ENCODE measurements around the gene SLC22A3. TPM values are rescaled to one million over a fixed set of nuclear protein-coding genes. Genes with fewer than 3 reads are reported as not detected.

The SLC22A3 gene
- total RNA-seq, 2 experiments from 2014 or later, result not detected

DNA sequence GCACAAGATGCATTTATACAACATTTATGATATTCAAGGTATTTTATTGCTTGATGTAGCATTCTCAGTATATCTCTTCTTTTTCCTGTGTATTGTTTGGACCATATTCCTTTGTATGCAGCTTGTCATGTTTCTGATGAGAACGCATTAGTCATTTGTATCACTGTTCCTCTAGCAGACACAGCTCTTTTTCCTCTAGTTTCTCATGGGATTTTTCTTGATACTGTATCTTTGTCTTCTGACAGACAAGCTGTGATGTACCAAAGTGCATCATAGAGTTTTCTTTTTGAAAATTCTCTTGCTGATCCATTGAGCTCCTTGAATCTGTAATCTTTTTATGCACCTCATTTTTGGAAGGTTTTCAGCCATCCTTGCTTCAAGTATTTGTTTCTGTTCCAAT, 140.9 kb downstream of the SLC22A3 start:
- H3K4me1 Mint-ChIP-seq, result no peaks in the 10 kb centered on the region
- ChIA-PET POLR2A (no interaction called here), CTCF (no interaction called here)
- intact Hi-C loops (cut with DNase I, micrococcal nuclease), result no loop called here
- H3K27ac Mint-ChIP-seq, result no peak overlapping the region
- ATAC-seq (no peak), DNase-seq (no peak)
- no peaks in the 10 kb centered on the region for H3K9me3 Mint-ChIP-seq (ENCODE audit: low read depth)
- H3K36me3 Mint-ChIP-seq (ENCODE audit: low read depth), result peaks cover 10% of the 10 kb centered on the region
- no peak overlapping the region for H3K4me3 Mint-ChIP-seq
- no peaks in the 10 kb centered on the region for H3K27me3 Mint-ChIP-seq

- POLR2A ChIA-PET, result no interaction called here
- ATAC-seq (no peak), DNase-seq (no peak)
- Mint-ChIP-seq H3K4me3 (no peak overlapping the region), H3K4me1 (no peaks in the 10 kb centered on the region), H3K36me3 (ENCODE audit: low read depth) (peaks cover 12% of the 10 kb centered on the region), H3K9me3 (ENCODE audit: low read depth) (no peaks in the 10 kb centered on the region), H3K27me3 (no peaks in the 10 kb centered on the region), H3K27ac (no peak overlapping the region)
- CTCF ChIA-PET, result interaction anchor here (0.6 kb wide), 1 partner anchor 397 kb away, joined by 3 read pairs; no protein-coding TSS in a partner anchor
- intact Hi-C loops (cut with DNase I, micrococcal nuclease), result no loop called here
Measured at GRCh38 chr6:160494576-160494975, 146.4 kb downstream of the SLC22A3 start.

DNA sequence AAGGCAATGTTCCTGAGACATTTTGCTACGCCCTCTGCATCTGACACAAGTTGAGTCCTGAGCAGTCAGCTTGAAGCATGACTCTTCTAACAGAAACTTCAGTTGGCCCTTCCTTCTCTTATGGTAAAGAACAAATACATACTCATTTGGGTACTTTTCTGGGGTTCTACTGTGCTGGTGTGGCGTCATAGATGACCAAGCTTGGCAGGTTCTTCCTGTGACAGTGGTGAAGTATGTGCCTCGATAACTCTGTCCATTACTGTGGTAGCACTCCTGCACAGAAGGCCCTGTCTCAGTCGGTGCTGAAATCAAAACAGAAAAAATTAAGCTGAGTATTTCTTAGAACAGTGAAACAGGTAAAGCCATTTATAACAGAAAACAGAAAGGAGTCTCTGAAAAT, 152.5 kb downstream of the SLC22A3 start:
- H3K4me1 Mint-ChIP-seq, result no peaks in the 10 kb centered on the region
- H3K4me3 Mint-ChIP-seq, result no peak overlapping the region
- no peaks in the 10 kb centered on the region for H3K27me3 Mint-ChIP-seq
- DNase-seq (no peak), ATAC-seq (no peak)
- CTCF ChIA-PET, result no interaction called here
- peaks cover 3% of the 10 kb centered on the region for H3K36me3 Mint-ChIP-seq (ENCODE audit: low read depth)
- POLR2A ChIA-PET, result no interaction called here
- peaks cover 10% of the 10 kb centered on the region for H3K9me3 Mint-ChIP-seq (ENCODE audit: low read depth)
- no peak overlapping the region for H3K27ac Mint-ChIP-seq
- intact Hi-C loops (cut with DNase I, micrococcal nuclease), result no loop called here

Other genes starting within 250 kb of the SLC22A3 start
- 1 to 10 TPM in 1 of 2 experiments, under 1 TPM in 1; 0.78 to 1.2 TPM for gene SLC22A1, start 226.6 kb upstream of the SLC22A3 start, total RNA-seq
- not detected for gene SLC22A2, start 89.6 kb upstream of the SLC22A3 start, total RNA-seq

Measured in activated CD4-positive, alpha-beta T cell treated with anti-CD3 and anti-CD28 coated beads for 36 hours (primary cell).